H1 (cell line): ENCODE data around the gene INAFM2. TPM values are rescaled to one million over a fixed set of nuclear protein-coding genes. Genes with fewer than 3 reads are reported as not detected.

ENCODE experiments used
- BCL11A ChIP-seq, 2 experiments: IDR thresholded peaks; one replicate each; pipeline ENCODE4 v1.6.1; 2011; ENCODE audit warnings: low read depth in 2 of 2, low read length in 2 of 2, mild to moderate bottlenecking in 2 of 2
- CREB1 ChIP-seq: IDR thresholded peaks from 2 replicates; pipeline ENCODE4 v1.6.1; 2012; ENCODE audit warnings: inconsistent platforms
- KDM5A ChIP-seq: fragments of 200-600 bp; IDR thresholded peaks from 2 replicates; pipeline ENCODE4 v1.7.1; 2012; ENCODE audit warnings: mild to moderate bottlenecking, low read length, inconsistent platforms, mixed read lengths
- RAD21 ChIP-seq, 2 experiments: IDR thresholded peaks in 1 of 2; conservative IDR thresholded peaks in 1 of 2; 2 replicates each; pipeline ENCODE4 v1.6.1; 2011; ENCODE audit warnings: low read depth in 2 of 2, low read length in 2 of 2, improper control_type of control experiment in 1 of 2, inconsistent platforms in 1 of 2, mild to moderate bottlenecking in 1 of 2, moderate library complexity in 1 of 2
- SAP30 ChIP-seq: fragments of 300-600 bp; sonication (generic); IDR thresholded peaks from 2 replicates; pipeline ENCODE4 v1.7.1; 2012; ENCODE audit warnings: low read length, moderate library complexity, mild to moderate bottlenecking, inconsistent platforms; ENCODE audit not compliant: insufficient read depth, insufficient replicate concordance
- polyA plus RNA-seq, 7 experiments: library from polyadenylated mRNA; depleted of rRNA in 3 of 7; stranded (reverse) in 5 of 7; unstranded in 2 of 7; fragments of >200 nt in 5 of 7; fragments of 200-250 nt in 2 of 7; gene quantifications; 1 replicate in 5 of 7; 2 replicates in 1 of 7; 4 replicates in 1 of 7; pipeline versions ENCODE4 v1.2.1 to v1.2.3, GENCODE V29; 2011 to 2013; ENCODE audit warnings: missing spikeins in 2 of 7, mixed read lengths in 2 of 7
- total RNA-seq: library from RNA; stranded (reverse); fragmentation: NEBNext Ultra II Directional; extraction: Animal tissue kit (Norgen Biotek cat#: 25700); gene quantifications from 2 replicates; pipeline ENCODE4 v1.2.1, GENCODE V29; 2021
- TF ChIP-seq, protein P1 (sequence below): IDR thresholded peaks from 2 replicates; pipeline ENCODE4 v1.6.1; 2011; ENCODE audit warnings: low read depth, mild to moderate bottlenecking, low read length; ENCODE audit not compliant: insufficient read depth
- TF ChIP-seq, protein P2 (sequence below), 3 experiments: IDR thresholded peaks; 1 replicate in 2 of 3; 2 replicates in 1 of 3; pipeline versions ENCODE4 v1.5.1 to v1.6.1; 2011; ENCODE audit warnings: low read length in 3 of 3, mild to moderate bottlenecking in 3 of 3, inconsistent platforms in 2 of 3, low read depth in 1 of 3, moderate library complexity in 1 of 3; ENCODE audit not compliant: insufficient read depth in 1 of 3; ENCODE audit errors: control extremely low read depth in 1 of 3

Gene INAFM2
- total and polyA plus RNA-seq, 2 of the 8 experiments (the other 6 are each of a cell fraction or from before 2014, with no cell fraction given) = 15.3 to 35.1 TPM

DNA sequence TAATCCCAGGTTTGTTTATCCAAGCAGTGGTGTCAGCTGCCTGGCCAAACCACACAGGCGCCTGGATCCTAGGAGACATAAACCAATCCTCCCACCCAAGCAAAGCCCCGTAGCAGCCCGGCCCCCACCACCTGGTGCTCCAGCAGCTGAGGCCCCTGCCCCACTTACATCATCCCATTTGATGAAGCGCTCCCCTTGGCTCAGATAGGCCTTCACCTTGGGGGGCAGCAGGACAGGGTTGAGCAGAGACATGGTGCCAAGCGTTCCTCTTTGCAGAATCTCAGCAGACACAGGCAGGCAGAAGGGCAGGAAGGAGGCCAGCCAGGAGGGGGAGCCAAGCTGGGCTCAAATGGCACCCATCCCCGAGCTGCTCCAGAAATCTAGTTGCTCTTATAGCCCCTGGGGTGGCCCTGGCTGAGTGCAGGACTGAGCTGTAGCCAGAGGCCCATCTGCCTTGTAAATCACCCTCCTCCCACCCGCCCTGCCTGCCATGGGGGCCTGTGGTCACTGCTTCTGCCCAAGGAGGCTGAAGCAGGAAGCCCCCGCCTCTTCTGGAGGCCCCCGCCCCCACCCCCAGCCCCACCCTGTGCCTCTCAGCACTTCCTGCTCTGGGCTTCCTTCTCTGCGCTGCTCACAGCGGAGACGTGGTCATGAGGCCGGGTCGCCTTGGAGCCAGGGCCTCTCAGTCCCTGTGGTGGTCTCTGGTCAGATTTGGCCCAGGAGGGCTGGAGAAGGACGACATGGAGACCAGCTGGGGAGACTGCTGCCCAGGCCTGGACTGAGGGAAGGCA, 15.9 kb upstream of the INAFM2 start, which contains the start of gene PLCB2 (continued):
- TF ChIP-seq, protein P1, sequence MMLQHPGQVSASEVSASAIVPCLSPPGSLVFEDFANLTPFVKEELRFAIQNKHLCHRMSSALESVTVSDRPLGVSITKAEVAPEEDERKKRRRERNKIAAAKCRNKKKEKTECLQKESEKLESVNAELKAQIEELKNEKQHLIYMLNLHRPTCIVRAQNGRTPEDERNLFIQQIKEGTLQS = no peak
- TF ChIP-seq CREB1 (no peak), BCL11A (IDR thresholded peaks at IDR 0.05; ENCODE audit: low read depth in 2 of 2, low read length in 2 of 2) (no peak), RAD21 (IDR thresholded peaks at IDR 0.05 in 1 of 2, conservative IDR thresholded peaks at IDR 0.05 in 1 of 2; ENCODE audit: low read depth in 2 of 2, low read length in 2 of 2) (peak in 1 of 2 experiments; percentile 24; a peak in 1 of 4 replicates), KDM5A (no peak), SAP30 (no peak)
- TF ChIP-seq, protein P2, sequence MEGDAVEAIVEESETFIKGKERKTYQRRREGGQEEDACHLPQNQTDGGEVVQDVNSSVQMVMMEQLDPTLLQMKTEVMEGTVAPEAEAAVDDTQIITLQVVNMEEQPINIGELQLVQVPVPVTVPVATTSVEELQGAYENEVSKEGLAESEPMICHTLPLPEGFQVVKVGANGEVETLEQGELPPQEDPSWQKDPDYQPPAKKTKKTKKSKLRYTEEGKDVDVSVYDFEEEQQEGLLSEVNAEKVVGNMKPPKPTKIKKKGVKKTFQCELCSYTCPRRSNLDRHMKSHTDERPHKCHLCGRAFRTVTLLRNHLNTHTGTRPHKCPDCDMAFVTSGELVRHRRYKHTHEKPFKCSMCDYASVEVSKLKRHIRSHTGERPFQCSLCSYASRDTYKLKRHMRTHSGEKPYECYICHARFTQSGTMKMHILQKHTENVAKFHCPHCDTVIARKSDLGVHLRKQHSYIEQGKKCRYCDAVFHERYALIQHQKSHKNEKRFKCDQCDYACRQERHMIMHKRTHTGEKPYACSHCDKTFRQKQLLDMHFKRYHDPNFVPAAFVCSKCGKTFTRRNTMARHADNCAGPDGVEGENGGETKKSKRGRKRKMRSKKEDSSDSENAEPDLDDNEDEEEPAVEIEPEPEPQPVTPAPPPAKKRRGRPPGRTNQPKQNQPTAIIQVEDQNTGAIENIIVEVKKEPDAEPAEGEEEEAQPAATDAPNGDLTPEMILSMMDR (IDR thresholded peaks at IDR 0.05; ENCODE audit: control extremely low read depth in 1 of 3, insufficient read depth in 1 of 3, low read depth in 1 of 3, low read length in 3 of 3) = peak; percentile 30 to 60 (median 52); a peak in 3 of 4 replicates
